Keratinocyte (primary cell): ENCODE measurements around the gene RBM38. TPM values are rescaled to one million over a fixed set of nuclear protein-coding genes. Genes with fewer than 3 reads are reported as not detected.

ENCODE experiments used
- DNase-seq: peaks from one replicate; pipeline ENCODE4 v3.0.0-alpha.2; 2011; ENCODE audit warnings: low read depth, missing footprints, low spot score
- FAIRE-seq: peaks from 2 replicates; lab custom pipeline; 2011; peaks lifted over from hg19 to GRCh38; lab: Jason Lieb, UNC
- H2AFZ ChIP-seq: 2 replicates; pipeline ENCODE4 v1.6.0; 2012; ENCODE audit warnings: low read length, control low read depth, inconsistent platforms; ENCODE audit not compliant: control insufficient read depth
- H3K27ac ChIP-seq: 2 replicates; pipeline ENCODE4 v1.5.1; 2011; ENCODE audit warnings: low read length; ENCODE audit not compliant: control insufficient read depth, insufficient read depth
- H3K27me3 ChIP-seq: 3 replicates; pipeline ENCODE4 v1.6.0; 2011; ENCODE audit warnings: low read length; ENCODE audit not compliant: control insufficient read depth, insufficient read depth; ENCODE audit errors: extremely low read depth
- H3K36me3 ChIP-seq, 2 experiments: 2 replicates in 1 of 2; 3 replicates in 1 of 2; pipeline ENCODE4 v1.5.1; 2011; ENCODE audit warnings: low read length in 2 of 2, mild to moderate bottlenecking in 1 of 2; ENCODE audit not compliant: control insufficient read depth in 2 of 2, insufficient read depth in 2 of 2; ENCODE audit errors: extremely low read depth in 1 of 2
- H3K4me1 ChIP-seq: 3 replicates; pipeline ENCODE4 v1.5.1; 2011; ENCODE audit warnings: low read length; ENCODE audit not compliant: control insufficient read depth, insufficient read depth; ENCODE audit errors: extremely low read depth
- H3K4me2 ChIP-seq: 3 replicates; pipeline ENCODE4 v1.6.0; 2011; ENCODE audit warnings: low read depth, low read length; ENCODE audit not compliant: control insufficient read depth, insufficient read depth; ENCODE audit errors: extremely low read depth
- H3K4me3 ChIP-seq, 3 experiments: fragments of 200-600 bp in 1 of 3; sonication (generic) in 1 of 3; 2 replicates in 2 of 3; 3 replicates in 1 of 3; pipeline ENCODE4 v1.5.1; 2011 to 2016; ENCODE audit warnings: low read length in 3 of 3, mild to moderate bottlenecking in 3 of 3, control low read depth in 2 of 3, inconsistent platforms in 1 of 3, low read depth in 1 of 3, mixed read lengths in 1 of 3, mixed run types in 1 of 3, moderate library complexity in 1 of 3; ENCODE audit not compliant: control insufficient read depth in 2 of 3, insufficient read depth in 2 of 3; ENCODE audit errors: extremely low read depth in 1 of 3
- H3K79me2 ChIP-seq: 2 replicates; pipeline ENCODE4 v1.6.0; 2012; ENCODE audit warnings: low read length; ENCODE audit not compliant: control insufficient read depth, insufficient read depth
- H3K9ac ChIP-seq: 3 replicates; pipeline ENCODE4 v1.6.0; 2011; ENCODE audit warnings: low read length; ENCODE audit not compliant: control insufficient read depth, insufficient read depth; ENCODE audit errors: extremely low read depth
- H3K9me1 ChIP-seq: 3 replicates; pipeline ENCODE4 v1.6.0; 2011; ENCODE audit warnings: low read length; ENCODE audit not compliant: control insufficient read depth, insufficient read depth; ENCODE audit errors: extremely low read depth
- H3K9me3 ChIP-seq: 2 replicates; pipeline ENCODE4 v1.5.1; 2012; ENCODE audit warnings: low read depth, low read length; ENCODE audit not compliant: control insufficient read depth
- H4K20me1 ChIP-seq: 3 replicates; pipeline ENCODE4 v1.6.0; 2011; ENCODE audit warnings: low read length; ENCODE audit not compliant: control insufficient read depth, insufficient read depth; ENCODE audit errors: extremely low read depth
- EZH2 ChIP-seq: IDR thresholded peaks from one replicate; pipeline ENCODE4 v1.6.1; 2012; ENCODE audit warnings: inconsistent platforms, mild to moderate bottlenecking, low read length, moderate library complexity
- dilution Hi-C: fragments of 300-500 bp; cut with MboI; formaldehyde crosslinking; loops from one replicate; pipeline ENCODE4 v1.7.0; 2020; ENCODE audit warnings: low sequenced_read_pairs; ENCODE audit not compliant: extremely low pct_ligation_motif_present
- polyA plus RNA-seq, 5 experiments: library from polyadenylated mRNA; depleted of rRNA in 3 of 5; stranded (reverse) in 3 of 5; stranded (forward) in 1 of 5; unstranded in 1 of 5; fragments of >200 nt; gene quantifications; 1 replicate in 1 of 5; 2 replicates in 3 of 5; 3 replicates in 1 of 5; pipeline versions ENCODE4 v1.2.1 to v1.2.3, GENCODE V29; 2011 to 2012; ENCODE audit warnings: missing spikeins in 2 of 5, low read depth in 1 of 5, low replicate concordance in 1 of 5
- TF ChIP-seq, protein P1 (sequence below), 3 experiments: IDR thresholded peaks in 1 of 3; conservative IDR thresholded peaks in 1 of 3; optimal IDR thresholded peaks in 1 of 3; 2 replicates in 2 of 3; 3 replicates in 1 of 3; pipeline versions ENCODE3 to v1.5.1; 2011; ENCODE audit warnings: low read length in 3 of 3, mild to moderate bottlenecking in 3 of 3, moderate library complexity in 2 of 3, control low read depth in 1 of 3, inconsistent platforms in 1 of 3; ENCODE audit not compliant: insufficient read depth in 2 of 3; ENCODE audit errors: extremely low read depth in 1 of 3

RBM38 gene
- polyA plus RNA-seq, 1 donor (not counting 4 experiments of a cell fraction or from before 2014, with no cell fraction given) = 5.1 TPM

DNA sequence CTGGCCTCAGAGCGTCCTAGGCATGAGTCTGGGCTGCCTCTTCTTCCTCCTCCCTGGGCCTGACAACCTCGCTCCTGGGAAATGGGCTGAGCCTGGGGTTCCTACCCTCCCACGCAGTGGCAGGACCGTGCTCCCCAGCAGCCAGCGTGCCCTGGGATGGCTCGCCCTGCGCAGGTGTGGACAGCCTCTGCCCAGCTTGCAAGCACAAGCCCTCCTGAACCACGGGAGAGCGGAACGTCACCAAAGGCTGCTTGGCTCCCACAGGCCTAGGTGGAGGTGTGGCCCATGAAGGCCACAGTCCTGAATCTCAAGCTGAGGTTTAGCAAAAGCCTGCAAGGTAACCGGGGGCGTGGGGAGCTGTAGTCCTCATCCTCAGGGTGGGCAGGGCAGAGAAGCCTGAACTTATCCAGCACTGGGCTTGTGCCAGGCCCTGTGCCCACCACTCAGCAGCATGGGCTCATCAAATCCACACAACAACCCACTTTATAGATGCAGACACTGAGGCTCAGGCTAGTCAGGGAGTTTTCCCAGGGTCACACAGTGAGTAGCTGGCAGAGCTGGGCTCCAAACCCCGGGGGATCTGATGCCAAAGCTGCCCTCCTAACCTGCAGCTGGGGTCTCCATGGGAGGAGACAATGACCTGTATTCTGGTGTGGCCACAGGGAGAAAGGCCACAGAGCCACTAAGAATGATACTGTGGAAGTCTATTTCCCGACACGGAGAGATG is 25.3 kb downstream of the RBM38 start:
- Histone ChIP-seq H3K4me3 (no peak overlapping the region), H3K9me3 (no peaks in the 10 kb centered on the region), H2AFZ (no peak overlapping the region), H3K4me2 (no peak overlapping the region), H3K79me2 (no peaks in the 10 kb centered on the region), H4K20me1 (no peaks in the 10 kb centered on the region), H3K9me1 (no peaks in the 10 kb centered on the region), H3K9ac (no peak overlapping the region), H3K4me1 (no peaks in the 10 kb centered on the region), H3K27ac (no peak overlapping the region), H3K36me3 (no peaks in the 10 kb centered on the region), H3K27me3 (peaks cover 60% of the 10 kb centered on the region)
- FAIRE-seq (no peak), DNase-seq (no peak)
- TF ChIP-seq, protein P1, sequence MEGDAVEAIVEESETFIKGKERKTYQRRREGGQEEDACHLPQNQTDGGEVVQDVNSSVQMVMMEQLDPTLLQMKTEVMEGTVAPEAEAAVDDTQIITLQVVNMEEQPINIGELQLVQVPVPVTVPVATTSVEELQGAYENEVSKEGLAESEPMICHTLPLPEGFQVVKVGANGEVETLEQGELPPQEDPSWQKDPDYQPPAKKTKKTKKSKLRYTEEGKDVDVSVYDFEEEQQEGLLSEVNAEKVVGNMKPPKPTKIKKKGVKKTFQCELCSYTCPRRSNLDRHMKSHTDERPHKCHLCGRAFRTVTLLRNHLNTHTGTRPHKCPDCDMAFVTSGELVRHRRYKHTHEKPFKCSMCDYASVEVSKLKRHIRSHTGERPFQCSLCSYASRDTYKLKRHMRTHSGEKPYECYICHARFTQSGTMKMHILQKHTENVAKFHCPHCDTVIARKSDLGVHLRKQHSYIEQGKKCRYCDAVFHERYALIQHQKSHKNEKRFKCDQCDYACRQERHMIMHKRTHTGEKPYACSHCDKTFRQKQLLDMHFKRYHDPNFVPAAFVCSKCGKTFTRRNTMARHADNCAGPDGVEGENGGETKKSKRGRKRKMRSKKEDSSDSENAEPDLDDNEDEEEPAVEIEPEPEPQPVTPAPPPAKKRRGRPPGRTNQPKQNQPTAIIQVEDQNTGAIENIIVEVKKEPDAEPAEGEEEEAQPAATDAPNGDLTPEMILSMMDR (optimal IDR thresholded peaks at IDR 0.05 in 1 of 3, IDR thresholded peaks at IDR 0.05 in 1 of 3, conservative IDR thresholded peaks at IDR 0.05 in 1 of 3; ENCODE audit: extremely low read depth in 1 of 3, insufficient read depth in 2 of 3, low read length in 3 of 3) = no peak
- TF ChIP-seq EZH2 = no peak
- dilution Hi-C loops = no loop called here

DNA sequence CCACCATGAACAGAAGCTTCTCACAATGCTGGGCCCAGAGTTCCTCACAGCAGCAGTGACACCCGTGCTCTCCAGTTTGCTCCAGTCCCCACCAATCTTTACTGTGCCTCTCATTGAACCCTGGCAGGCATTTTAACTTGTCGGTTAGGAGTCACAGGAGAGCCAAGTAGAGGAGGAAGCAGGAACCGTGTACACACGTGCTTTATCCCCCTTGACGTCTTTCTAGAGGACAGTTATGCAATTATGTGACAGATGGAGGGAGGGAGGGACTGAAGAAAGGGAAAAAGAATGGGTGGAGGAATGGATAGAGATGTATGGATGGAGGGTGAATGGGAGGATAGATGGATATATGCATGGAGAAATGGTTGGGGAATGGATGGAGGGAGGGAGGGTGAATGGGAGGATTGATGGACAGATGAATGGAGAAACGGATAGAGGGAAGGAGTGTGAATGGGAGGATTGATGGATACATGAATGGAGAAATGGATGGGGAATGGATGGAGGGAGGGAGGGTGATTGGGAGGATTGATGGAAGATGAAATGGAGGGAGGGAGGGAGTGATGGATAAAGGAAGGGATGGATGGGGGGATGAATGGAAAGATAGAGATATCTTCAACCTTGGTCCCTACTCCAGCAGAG is 26.0 kb downstream of the RBM38 start:
- TF ChIP-seq EZH2 = no peak
- TF ChIP-seq, protein P1 (optimal IDR thresholded peaks at IDR 0.05 in 1 of 3, IDR thresholded peaks at IDR 0.05 in 1 of 3, conservative IDR thresholded peaks at IDR 0.05 in 1 of 3; ENCODE audit: extremely low read depth in 1 of 3, insufficient read depth in 2 of 3, low read length in 3 of 3) = no peak
- no peak overlapping the region for H3K4me2 ChIP-seq

More for the DNA sequence above, 26.0 kb downstream of the RBM38 start:
- no peak overlapping the region for H2AFZ ChIP-seq
- no peak overlapping the region for H3K9ac ChIP-seq
- dilution Hi-C loops = no loop called here
- no peak overlapping the region for H3K4me3 ChIP-seq
- H3K79me2 ChIP-seq = no peaks in the 10 kb centered on the region
- H3K36me3 ChIP-seq = no peaks in the 10 kb centered on the region
- H4K20me1 ChIP-seq = no peaks in the 10 kb centered on the region
- no peaks in the 10 kb centered on the region for H3K9me1 ChIP-seq
- H3K4me1 ChIP-seq = no peaks in the 10 kb centered on the region
- H3K27ac ChIP-seq = no peak overlapping the region
- H3K27me3 ChIP-seq = peaks cover 62% of the 10 kb centered on the region
- FAIRE-seq (no peak), DNase-seq (no peak)
- H3K9me3 ChIP-seq = no peaks in the 10 kb centered on the region
